Stimulated activated CD4-positive, alpha-beta T cell treated with anti-CD3 and anti-CD28 coated beads, Interleukin-1b, Interleukin-23, amount 100 ng/mL, for 24 hours (primary cell): ENCODE data around the gene PPP2R5C.
A peak's percentile ranks its signal among the peaks of the same experiment; 100 is the strongest.

Experiments used
- DNase-seq, 4 experiments: peaks; one replicate each; pipeline ENCODE4 v3.0.0-alpha.2; 2020; ENCODE audit warnings: low read depth in 4 of 4, low spot score in 1 of 4

The PPP2R5C gene

DNA sequence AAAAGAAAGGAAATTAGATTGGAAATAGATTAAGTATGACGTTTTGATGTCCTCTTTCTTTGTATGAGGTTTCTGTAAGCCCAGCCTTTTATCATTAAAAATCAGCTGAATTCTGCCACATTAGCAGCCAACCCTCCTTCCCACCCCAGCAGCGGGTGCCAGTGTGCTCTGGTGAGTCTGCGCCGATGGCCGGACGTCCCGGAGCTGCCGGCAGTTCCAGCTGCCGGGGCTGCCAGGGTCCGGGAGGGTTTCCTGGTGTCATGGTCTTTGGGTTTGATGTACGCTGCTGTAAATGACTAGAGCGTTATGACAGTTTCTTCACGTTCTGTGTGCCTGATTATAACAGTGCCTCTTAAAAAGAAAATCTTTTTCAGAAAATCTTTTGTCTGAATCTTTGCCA, 151.3 kb downstream of the PPP2R5C start:
- DNase-seq: no peak

DNA sequence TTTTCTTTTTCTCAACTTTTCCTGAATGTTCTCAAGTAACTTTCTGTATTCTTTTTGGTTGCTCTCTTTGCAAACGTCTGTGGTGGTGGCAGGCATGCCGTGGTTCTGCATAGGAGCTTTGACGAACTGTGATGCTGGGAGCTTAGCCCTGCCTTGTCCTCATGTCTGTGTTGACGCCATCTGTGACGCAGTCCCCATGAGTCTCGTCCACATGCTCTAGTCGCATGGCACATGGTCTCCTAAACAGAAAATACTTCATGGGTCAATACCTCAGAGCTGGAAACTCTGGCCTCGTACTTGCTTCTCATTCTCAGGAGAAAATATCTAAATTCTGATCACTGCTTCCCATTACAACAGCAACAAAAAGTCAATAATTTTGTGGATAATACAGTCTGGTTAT, 152.6 kb downstream of the PPP2R5C start:
- no peak for DNase-seq

DNA sequence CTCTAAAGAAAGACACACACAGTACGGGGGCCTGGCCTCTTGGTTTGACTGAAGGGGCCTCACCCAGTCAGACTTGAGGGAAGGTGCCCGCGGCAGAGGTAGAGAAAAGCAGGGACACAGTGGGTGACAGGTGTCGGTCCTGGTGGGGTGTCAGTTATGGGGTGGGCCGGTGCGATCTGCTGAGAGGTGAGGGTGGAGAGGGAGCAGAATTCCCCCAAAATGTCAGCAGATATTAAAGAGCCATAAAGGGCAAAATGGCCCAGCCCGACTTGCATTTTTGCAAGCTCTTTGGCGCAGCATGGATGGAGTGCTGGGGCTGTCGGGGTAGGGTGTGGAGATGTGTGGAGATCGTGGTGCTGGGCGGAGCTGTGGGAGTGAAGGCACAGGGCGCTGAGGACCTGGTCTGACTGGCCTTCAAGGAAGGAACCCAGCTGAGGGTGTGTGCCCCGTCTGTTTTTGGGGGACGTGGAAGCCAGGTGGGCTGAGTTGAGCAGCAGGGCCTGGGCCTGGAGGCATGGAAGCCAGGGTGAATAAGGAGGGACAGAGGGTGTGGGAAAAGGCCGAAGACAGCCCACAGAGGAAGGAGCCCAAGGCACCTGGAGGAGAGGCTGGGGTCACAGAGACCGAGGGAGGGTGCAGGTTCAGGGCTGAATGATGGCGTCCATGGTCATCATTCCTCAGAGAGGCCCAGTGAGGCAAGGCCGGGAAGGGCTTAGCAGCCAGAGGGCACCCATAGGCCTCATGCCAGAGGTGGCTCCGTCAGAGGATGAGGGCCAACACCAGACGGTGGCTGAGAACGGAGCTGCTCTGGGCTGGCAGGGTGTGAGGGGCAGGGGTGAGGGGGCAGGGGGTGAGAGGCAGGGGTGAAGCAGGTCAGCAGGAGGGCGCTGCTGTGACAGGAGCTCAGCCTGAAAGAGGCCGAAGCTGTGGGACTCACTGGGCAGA, 154.6 kb downstream of the PPP2R5C start:
- no peak for DNase-seq

DNA sequence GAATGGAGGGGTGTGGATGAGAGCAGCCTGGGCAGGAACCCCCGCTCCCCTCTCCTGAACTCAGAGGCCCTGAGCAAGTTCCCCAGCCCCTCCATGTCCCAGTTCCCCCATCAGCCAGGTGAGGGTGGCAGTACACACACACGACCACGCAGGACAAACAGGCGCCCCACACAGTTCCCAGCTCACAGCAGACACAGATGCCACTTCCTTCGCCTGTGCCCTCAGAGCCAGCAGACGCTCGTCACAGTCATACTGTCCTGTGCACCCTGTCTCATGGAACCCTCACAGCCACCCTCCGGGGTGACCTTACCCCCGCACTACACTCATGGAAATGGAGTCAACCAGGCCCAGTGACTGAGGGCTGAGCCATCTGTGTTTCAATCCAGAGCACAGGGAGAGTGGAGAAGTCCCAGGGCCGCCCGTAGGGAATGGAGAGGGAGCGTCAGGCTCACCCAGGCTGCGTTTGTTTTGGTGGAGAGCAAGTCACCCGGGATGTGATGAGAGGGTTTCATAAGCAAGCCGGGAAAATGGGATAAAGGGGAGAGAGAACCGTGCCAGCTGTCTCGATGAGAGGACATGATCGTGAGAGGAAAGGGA, 155.4 kb downstream of the PPP2R5C start:
- DNase-seq: no peak

DNA sequence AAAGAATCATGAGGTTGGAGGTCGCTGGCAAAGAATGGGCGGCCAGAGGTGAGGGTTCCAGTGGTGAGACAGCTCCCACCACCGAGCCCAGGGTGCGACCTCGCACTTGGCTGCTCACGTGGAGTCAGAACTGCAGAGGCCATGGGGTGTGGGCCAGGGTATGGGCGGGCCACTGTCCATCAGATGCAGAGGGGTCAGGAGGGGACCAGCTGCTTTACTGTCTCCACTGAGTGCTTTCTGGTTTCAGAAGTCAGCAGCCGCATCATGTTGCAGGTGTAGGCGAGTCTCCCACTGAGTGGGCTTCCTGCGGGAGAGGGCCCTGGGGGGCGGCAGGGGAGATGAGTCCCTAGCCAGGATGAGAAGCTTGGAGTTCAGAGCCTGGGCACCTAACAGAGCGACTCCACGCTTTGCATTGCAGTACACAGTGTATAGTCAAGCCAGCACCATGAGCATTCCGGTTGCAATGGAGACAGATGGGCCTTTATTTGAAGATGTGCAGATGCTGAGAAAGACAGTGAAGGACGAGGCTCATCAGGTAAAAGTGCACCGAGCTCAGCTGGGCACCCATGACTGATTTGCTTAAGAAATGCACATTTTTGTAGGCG, 156.0 kb downstream of the PPP2R5C start:
- DNase-seq: no peak

DNA sequence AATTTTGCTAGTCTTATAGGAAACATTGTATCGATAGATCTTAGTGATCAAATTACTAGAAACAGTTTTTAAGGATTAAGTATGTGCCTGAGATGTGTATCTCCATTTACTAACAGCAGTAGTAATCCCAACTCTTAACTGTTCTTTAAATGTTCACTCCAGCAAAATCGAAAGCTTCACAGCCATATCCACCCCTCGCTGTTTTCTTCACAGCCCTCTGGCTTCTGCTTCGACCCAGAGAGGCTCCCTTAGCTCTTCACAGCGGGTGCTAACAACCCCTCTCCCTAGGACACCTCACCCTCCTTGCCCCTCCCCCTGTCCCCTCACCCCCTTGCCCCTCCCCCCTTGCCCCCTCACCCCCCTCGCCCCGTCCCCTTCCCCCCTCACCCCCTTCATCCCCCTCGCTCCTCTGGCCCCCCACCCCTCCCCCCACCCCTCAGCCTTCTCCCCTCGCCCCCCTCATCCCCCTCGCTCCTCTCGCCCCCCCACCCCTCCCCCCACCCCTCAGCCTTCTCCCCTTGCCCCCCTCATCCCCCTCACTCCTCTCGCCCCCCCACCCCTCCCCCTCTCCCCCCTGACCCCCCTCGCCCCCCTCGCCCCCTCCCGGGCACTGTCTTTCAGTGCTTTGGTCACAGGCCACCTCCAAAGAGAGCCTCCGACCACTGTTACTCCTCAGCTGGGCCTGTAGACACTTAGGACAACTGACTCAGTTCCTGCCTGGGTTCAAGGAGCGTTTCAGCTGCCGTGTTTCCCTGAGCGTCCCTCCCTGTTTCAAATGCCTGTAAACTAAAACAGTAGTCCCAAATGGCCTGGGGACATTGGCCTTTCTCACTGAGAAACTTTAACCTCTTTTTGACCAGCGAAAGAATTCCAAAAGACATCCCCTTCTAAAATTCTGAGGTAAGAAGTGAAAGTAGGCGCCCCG, 156.8 kb downstream of the PPP2R5C start:
- no peak for DNase-seq

DNA sequence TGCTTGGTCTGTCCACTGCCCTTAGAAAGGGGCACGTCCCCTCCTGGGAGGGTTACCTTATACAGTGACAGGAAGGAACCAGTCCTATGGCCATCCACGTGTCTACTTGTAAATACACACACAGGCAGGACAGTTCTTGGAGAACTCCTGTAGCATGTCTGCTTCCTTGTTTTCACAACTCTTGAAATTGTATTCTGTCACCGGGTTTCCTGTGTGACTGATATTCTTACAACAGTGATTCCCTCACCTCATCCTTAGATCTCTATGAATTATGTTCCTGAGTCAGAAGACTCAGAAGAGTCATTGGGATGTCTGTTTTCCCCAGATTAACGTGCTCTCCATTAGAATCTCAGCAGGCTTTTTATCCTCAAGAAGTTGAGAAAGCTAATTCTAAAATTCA, 158.8 kb downstream of the PPP2R5C start:
- no peak for DNase-seq

DNA sequence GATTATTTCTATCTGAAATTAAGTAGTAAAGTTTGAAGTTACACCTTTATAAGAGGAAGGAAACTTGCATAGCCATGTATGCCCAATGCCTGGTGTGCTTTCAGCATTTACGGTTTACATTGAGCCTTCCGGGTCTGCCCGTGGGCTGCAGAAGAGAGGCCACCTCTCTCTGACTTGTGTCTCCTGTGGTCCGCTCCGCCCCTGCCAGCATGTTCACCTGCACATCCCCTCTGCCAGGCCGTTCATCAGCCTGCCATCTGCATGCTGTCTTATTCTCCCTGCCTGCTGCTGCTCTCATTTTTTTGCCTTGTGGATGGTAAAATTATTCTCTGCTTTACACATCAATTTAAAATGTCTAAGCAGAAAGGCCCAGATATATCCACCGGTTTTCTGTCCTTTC, 161.4 kb downstream of the PPP2R5C start:
- DNase-seq: no peak

DNA sequence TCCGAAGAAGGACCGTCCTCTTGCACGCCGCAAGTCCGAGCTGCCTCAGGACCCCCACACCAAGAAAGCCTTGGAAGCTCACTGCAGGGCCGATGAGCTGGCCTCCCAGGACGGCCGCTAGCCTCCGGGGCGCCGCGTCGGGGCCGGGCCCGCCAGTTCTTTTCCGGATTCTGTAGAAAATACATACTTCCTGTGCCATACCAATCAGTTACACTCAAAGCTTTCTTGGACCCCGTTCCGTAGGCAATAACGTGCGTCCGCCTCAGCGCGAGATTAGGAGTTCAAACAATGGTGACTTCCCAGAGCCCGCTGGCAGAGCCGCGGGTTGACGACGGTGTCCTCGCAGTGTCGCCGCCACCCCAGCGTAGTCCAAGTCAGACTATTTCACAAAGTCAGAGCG, 163.6 kb downstream of the PPP2R5C start:
- no peak for DNase-seq

DNA sequence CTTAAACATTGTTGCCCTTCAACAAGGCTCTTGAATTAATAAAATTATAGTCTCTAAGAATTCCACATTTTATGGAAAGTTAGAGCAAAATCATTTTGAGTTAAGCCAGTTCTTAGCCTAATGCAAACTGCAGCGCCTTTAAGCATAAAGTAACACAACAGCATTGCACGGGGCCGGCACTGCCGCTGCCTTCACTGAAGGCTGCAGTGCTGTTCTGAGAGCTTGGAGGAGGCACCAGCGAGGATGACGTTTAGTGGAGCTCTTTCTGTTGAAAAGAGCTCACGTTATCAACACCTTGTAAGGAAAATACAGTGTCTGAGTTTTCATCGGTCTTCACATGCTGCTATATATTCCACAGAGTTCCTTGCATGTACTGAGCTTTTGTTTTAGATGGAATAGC, 164.6 kb downstream of the PPP2R5C start:
- no peak for DNase-seq

DNA sequence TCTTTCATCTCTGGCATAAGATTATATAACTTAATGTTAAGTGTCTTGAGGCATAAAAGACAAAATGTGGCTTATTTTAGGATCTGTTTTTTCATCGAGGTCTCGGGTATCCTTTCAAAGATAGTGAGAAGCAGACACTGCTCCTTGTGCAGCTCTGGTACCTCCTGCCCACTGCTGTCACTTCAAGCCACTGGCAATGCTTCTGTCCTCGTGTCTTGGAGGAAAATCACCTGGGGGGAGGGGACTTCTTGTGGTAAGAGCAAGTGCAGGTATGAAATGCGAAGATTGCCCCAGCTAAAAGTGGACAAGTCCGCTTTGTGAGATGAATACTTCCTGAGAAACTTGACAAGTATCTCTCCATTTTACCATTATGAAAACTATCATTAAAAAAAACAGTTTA, 165.1 kb downstream of the PPP2R5C start:
- no peak for DNase-seq

DNA sequence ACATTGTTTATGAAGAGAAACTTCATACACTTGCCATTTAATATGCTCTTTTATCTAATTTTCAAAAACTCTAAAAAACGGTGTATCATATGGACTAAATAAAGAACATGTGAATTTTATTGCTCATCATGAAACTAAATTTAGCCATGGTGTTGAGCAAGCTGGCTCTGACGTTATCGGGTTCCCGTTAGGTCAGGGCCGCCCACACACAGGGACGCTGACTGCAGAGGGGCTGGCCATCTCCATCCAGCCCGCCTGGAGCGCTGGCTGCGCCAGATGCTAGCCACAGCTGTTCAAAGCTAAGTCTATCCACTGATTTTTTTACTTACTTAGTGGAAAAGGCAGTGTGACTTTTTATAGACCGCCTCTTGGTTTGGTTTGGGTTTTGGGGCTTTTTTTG, 166.3 kb downstream of the PPP2R5C start:
- peak in 1 of 4 experiments; percentile 8 for DNase-seq

DNA sequence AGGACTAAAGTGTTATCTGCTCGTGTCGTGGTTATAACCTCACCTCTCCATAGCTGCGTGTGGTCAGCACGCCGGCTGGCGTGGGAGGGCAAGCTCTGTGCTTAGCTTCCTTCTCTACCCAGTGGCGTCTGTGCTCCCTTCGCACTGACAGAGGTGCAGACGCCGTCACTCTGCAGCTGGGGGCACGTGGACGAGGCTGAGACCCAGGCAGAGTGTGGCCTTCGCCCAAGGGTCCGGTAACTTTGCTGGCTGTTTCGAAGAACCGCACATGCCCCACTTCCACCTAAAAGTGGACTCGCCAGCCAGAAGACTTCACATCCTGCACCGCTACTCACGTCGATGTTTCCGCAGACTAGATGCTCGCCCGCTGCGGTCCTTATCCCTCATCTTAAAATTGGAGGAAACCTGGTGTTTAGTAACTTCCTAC, 166.9 kb downstream of the PPP2R5C start:
- DNase-seq: no peak

DNA sequence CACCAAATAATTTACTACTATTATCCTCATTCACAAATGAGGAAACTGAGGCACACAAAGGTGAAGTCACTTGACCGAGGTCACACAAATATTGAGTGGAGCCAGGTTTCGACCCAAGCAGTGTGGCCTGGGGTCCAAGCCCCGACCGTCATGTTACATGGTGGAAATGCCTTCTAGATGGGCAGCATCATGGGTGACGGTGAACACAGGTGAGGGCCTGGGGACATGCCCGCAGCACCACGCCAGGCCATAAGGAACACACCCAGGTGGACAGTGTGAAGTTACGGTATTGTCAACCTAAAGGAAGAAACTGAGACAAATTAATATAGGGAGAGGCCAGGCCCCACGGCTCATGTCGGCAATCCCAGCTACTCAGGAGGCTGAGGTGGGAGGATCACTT, 167.6 kb downstream of the PPP2R5C start:
- no peak for DNase-seq

DNA sequence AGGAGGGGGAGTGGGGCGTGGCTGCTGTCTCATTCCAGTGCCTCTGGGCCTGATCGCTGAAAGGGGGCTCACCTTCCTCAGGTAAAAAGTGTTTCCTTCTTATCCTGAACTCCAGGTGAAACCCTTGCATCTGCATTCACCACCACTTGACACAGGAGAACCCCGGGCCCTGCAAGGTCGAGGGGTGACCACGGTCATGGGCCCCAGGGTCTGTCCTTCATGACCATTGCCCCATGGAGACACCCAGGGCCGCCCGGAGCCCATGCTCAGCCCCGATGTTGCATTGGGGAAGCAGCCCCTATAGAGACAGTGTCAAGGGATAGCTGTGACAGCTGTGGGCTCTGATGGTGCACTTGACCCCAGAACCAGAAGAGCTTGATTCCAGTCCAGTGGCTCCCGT, 168.4 kb downstream of the PPP2R5C start:
- no peak for DNase-seq

DNA sequence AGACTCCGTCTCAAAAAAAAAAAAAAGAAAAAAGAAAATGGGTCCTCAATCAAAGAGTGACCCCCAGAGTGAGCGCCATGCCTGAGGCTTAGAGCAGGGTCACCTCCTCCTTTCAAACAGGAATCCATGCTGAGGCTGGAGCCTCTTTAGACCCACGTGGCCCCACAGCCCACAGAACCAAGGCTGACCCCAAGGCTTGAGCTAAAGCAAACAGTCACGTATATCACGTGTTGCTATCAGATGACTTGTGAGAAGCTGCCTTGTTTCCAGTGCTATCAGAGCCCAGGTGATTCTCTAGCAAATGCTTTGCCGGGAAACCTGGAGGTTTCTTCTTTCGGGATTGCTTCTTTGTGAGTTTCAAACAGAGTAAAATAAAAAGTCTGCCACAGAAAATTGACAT, 171.2 kb downstream of the PPP2R5C start:
- no peak for DNase-seq

DNA sequence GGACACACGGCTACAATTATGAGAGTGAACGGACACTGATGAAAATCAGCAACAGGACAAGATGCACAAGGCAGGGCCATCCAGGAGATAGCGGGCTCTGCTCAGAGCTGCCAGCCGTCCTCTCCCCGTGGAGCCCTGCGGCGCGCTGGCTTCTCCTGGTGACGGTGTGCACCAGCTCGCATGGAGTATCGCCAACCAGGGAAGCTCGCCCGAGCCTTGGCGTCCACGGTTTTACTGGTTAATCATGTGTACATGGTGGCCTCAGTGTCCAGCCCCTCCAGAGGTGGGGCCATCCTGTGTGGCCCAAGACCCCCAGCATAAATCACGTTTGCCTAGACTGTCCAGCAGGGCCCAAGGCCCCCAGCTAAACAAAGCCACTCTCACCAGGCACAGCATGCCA, 171.7 kb downstream of the PPP2R5C start:
- no peak for DNase-seq

DNA sequence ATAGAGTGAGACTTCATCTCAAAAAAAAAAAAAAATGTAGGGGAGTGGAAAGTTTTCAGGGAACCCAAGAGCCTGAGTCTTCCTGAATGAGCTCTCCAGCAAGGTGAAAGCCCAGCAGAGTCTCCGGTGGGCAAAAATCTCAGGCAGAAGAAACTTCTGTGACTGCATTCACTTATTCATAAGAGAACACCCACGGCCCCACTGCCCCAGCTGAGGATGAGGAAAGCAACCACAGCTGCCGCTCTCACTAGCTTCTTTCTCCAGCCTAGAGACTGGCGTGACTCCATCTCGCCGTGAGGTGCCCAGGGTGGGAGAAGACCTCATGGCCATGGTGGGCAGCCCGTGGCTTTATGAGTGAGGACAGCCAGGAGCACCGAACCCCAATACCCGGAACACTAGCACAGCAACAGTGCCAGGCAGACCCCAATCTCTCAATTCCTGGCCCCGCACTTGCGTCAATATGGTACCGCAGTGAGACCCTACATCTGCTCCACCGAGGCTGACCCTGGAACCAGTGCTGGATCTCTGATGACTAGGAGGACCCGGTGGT, 173.2 kb downstream of the PPP2R5C start:
- DNase-seq: no peak

DNA sequence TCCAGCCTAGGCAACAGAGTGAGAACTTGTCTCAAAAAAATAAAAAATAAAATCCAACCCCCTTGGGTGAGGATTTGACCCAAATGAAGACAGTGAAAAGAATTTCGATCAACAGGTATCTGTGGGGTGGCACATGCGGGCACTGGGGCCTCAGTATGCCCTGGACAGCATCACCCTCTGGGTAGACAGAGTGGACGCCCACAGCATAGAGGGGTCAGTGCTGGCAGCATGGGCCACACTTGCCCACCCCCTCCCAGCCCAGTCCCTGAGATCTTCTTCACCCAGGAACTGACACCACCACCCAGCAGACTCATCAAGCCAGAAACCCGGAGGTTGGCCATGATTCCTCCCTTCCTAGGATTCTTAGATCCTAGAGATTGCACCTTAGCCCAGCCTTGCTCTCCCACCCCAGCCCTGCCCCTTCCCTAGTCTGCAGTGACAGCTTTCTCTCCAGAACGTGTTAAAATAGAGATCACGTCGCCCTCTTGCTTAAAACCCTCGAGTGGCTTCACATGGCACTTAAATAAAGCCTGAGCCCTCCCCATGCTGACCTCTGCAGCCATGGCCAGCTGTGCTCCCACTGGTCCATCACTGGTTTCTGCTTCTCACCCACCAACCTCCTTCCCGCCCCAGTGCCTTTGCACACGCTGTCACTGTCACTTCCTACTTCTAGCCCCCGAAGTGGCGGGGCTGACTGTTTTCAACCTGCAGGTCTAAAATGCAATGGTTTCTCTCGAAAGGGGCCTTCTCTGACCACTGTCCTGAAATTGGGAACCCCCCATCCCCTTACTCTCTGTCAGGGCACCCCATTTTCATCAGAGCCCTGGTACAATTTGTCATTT, 176.6 kb downstream of the PPP2R5C start:
- no peak for DNase-seq

DNA sequence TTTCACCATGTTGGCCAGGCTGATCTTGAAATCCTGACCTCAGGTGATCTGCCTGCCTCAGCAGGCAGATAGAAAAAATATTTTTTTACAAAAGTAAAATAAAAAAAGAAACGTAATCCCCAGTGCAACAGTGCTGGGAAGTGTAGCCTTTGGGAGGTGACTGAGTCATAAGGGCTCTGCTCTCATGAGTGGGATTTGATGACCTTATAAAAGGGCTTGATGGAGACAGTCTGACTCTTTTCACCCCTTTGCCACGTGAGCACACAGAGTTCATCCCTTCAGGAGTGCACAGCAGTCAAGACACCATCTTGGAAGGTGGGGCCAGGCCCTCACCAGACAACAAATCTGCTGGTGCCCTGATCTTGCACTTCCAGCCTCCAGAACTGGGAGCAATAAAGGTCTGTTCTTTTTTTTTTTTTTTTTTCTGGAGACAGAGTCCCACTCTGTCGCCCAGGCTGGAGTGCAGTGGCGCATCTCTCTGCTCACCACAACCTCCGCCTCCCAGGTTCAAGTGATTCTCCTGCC, 178.2 kb downstream of the PPP2R5C start:
- DNase-seq: no peak
